CD14-positive monocyte (primary cell): Measurements from ENCODE around the gene PPCS. TPM values are rescaled to one million over a fixed set of nuclear protein-coding genes. Genes with fewer than 3 reads are reported as not detected.

Experiments used
- DNase-seq, 3 donors: peaks; one replicate each; pipeline ENCODE4 v3.0.0-alpha.2; 2011 to 2022
- H2AFZ ChIP-seq: 2 replicates; pipeline ENCODE4 v1.6.0; 2012; ENCODE audit warnings: mild to moderate bottlenecking, low read depth, low read length, inconsistent platforms; ENCODE audit not compliant: insufficient read depth, poor library complexity, severe bottlenecking
- H3K27ac ChIP-seq, 2 donors: 1 replicate in 1 of 2; 2 replicates in 1 of 2; pipeline ENCODE4 v1.5.1; 2012 to 2013; ENCODE audit warnings: low read length in 2 of 2, control low read depth in 1 of 2, inconsistent platforms in 1 of 2, low read depth in 1 of 2, mild to moderate bottlenecking in 1 of 2
- H3K27me3 ChIP-seq, 2 donors: one replicate each; pipeline versions ENCODE4 v1.6.0 to v1.6.1; 2011 to 2013; ENCODE audit warnings: low read length in 2 of 2; ENCODE audit not compliant: control insufficient read depth in 2 of 2, insufficient read depth in 2 of 2
- H3K36me3 ChIP-seq, 2 donors: replicated peaks in 1 of 2; 1 replicate in 1 of 2; 2 replicates in 1 of 2; pipeline versions ENCODE4 v1.5.1 to v1.6.1; 2012 to 2013; ENCODE audit warnings: low read length in 2 of 2, control low read depth in 1 of 2, inconsistent platforms in 1 of 2, mild to moderate bottlenecking in 1 of 2; ENCODE audit not compliant: insufficient read depth in 2 of 2, control insufficient read depth in 1 of 2
- H3K4me1 ChIP-seq, 2 donors: 1 replicate in 1 of 2; 2 replicates in 1 of 2; pipeline versions ENCODE4 v1.5.1 to v1.6.1; 2012 to 2013; ENCODE audit warnings: low read length in 2 of 2, control low read depth in 1 of 2, inconsistent platforms in 1 of 2, mild to moderate bottlenecking in 1 of 2, moderate library complexity in 1 of 2; ENCODE audit not compliant: insufficient read depth in 2 of 2, control insufficient read depth in 1 of 2
- H3K4me2 ChIP-seq: replicated peaks from 2 replicates; pipeline ENCODE3; 2012; ENCODE audit warnings: low read length, moderate library complexity, mild to moderate bottlenecking; ENCODE audit not compliant: poor library complexity, severe bottlenecking; ENCODE audit errors: extremely low read depth
- H3K4me3 ChIP-seq, 3 experiments: fragments of 200-600 bp in 1 of 3; sonication (generic) in 1 of 3; replicated peaks in 1 of 3; 1 replicate in 2 of 3; 2 replicates in 1 of 3; pipeline ENCODE4 v1.5.1; 2011 to 2013; ENCODE audit warnings: low read length in 3 of 3, mild to moderate bottlenecking in 3 of 3, control low read depth in 2 of 3, low read depth in 2 of 3, inconsistent platforms in 1 of 3, moderate library complexity in 1 of 3
- H3K79me2 ChIP-seq: 2 replicates; pipeline ENCODE4 v1.6.0; 2012; ENCODE audit warnings: mild to moderate bottlenecking, control low read depth, inconsistent platforms, low read length, moderate library complexity; ENCODE audit not compliant: insufficient read depth
- H3K9ac ChIP-seq: 2 replicates; pipeline ENCODE4 v1.6.0; 2017; ENCODE audit warnings: low read length, mild to moderate bottlenecking; ENCODE audit not compliant: insufficient read depth, poor library complexity, severe bottlenecking
- H3K9me3 ChIP-seq, 2 donors: replicated peaks in 1 of 2; 1 replicate in 1 of 2; 2 replicates in 1 of 2; pipeline versions ENCODE4 v1.5.1 to v1.6.1; 2012 to 2013; ENCODE audit warnings: low read length in 2 of 2, control low read depth in 1 of 2; ENCODE audit not compliant: control insufficient read depth in 1 of 2, insufficient read depth in 1 of 2
- H4K20me1 ChIP-seq: 2 replicates; pipeline ENCODE4 v1.6.0; 2012; ENCODE audit warnings: mild to moderate bottlenecking, low read length, control low read depth, moderate library complexity; ENCODE audit not compliant: insufficient read depth
- H3K27ac Mint-ChIP-seq, 7 donors: one replicate each; pipeline ENCODE4 v1.8.0; 2020; ENCODE audit warnings: mild to moderate bottlenecking in 7 of 7, mixed read lengths in 7 of 7, moderate library complexity in 6 of 7, inconsistent platforms in 2 of 7
- H3K27me3 Mint-ChIP-seq, 3 donors: one replicate each; pipeline ENCODE4 v1.8.0; 2021 to 2022; ENCODE audit warnings: low read depth in 3 of 3, mild to moderate bottlenecking in 3 of 3, mixed read lengths in 3 of 3, moderate library complexity in 3 of 3, inconsistent platforms in 1 of 3
- H3K36me3 Mint-ChIP-seq, 2 donors: one replicate each; pipeline ENCODE4 v1.8.0; 2020; ENCODE audit warnings: mixed read lengths in 2 of 2, inconsistent platforms in 1 of 2, mild to moderate bottlenecking in 1 of 2
- H3K4me1 Mint-ChIP-seq: one replicate; pipeline ENCODE4 v1.8.0; 2020; ENCODE audit warnings: mild to moderate bottlenecking, mixed read lengths
- H3K4me3 Mint-ChIP-seq, 2 donors: one replicate each; pipeline ENCODE4 v1.8.0; 2020; ENCODE audit warnings: mild to moderate bottlenecking in 2 of 2, mixed read lengths in 2 of 2, moderate library complexity in 1 of 2
- H3K9me3 Mint-ChIP-seq, 7 donors: one replicate each; pipeline ENCODE4 v1.8.0; 2020 to 2022; ENCODE audit warnings: mixed read lengths in 7 of 7, mild to moderate bottlenecking in 6 of 7, moderate library complexity in 6 of 7, inconsistent platforms in 2 of 7
- CTCF ChIP-seq: fragments of 200-600 bp; IDR thresholded peaks from one replicate; pipeline ENCODE4 v1.8.0; 2022; ENCODE audit warnings: antibody characterized with exemption, mild to moderate bottlenecking
- WGBS: methylation state at CpG from one replicate; pipeline ENCODE4 v1.1.5; 2013; ENCODE audit warnings: missing lambda C conversion rate; ENCODE audit not compliant: insufficient coverage; 5-methylcytosine and 5-hydroxymethylcytosine counted together
- intact Hi-C, 2 donors: fragments of 100-400 bp; cut with micrococcal nuclease; formaldehyde crosslinking; loops; one replicate each; pipeline versions ENCODE4 v1.15.0 to v1.15.1; 2023
- polyA plus RNA-seq, 3 donors: library from polyadenylated mRNA; depleted of rRNA in 1 of 3; unstranded in 2 of 3; stranded (reverse) in 1 of 3; fragments of 300-500 nt in 2 of 3; fragments of >200 nt in 1 of 3; fragmentation: Illumina TruSeq in 2 of 3; gene quantifications; 1 replicate in 2 of 3; 2 replicates in 1 of 3; pipeline ENCODE4 v1.2.3, GENCODE V29; 2012 to 2021

The PPCS gene
- polyA plus RNA-seq, 3 donors, result 43.2 to 182 (median 176) TPM

- Histone ChIP-seq H3K36me3 (no peaks in the 10 kb centered on the region), H3K4me3 (no peak overlapping the region), H3K27me3 (no peaks in the 10 kb centered on the region), H3K9me3 (no peaks in the 10 kb centered on the region), H3K79me2 (no peaks in the 10 kb centered on the region), H3K9ac (no peak overlapping the region), H3K4me2 (no peak overlapping the region), H3K4me1 (no peaks in the 10 kb centered on the region), H2AFZ (no peak overlapping the region), H3K27ac (no peak overlapping the region), H4K20me1 (no peaks in the 10 kb centered on the region)
- Mint-ChIP-seq H3K4me1 (no peaks in the 10 kb centered on the region), H3K36me3 (no peaks in the 10 kb centered on the region), H3K27ac (no peak overlapping the region), H3K27me3 (peaks cover 0 to 4% (median 3%) of the 10 kb centered on the region in 3 donors), H3K9me3 (peaks cover 0 to 4% (median 0%) of the 10 kb centered on the region in 7 donors), H3K4me3 (no peak overlapping the region)
- 94% methylated on average over 2 of the region's 3 CpGs for WGBS
- no peak for TF ChIP-seq CTCF
- no peak for DNase-seq
- intact Hi-C loops, result no loop called here
Observed at GRCh38 chr1:42423681-42424080, 32.7 kb upstream of the PPCS start.

DNA sequence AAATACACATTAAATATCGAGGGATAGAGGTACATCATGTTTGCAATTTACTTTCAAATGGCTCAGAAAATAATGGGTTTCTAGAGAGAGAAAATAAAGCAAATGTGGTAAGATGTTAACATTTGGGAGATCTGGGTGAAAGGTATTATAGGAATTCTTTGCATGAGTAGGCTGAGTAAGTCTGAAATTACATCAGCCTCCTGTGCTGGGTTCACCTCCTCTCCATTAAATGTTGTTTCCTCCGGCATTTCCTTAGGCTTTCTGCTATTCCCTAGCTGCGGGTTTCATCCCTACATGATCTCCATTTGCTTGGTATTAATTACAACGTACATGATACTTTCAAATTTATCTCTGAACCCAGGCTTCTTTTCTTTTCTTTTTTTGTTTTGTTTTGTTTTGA is 32.1 kb upstream of the PPCS start:
- Mint-ChIP-seq H3K4me3 (no peak overlapping the region), H3K9me3 (peaks cover 0 to 4% (median 0%) of the 10 kb centered on the region in 7 donors), H3K4me1 (no peaks in the 10 kb centered on the region), H3K27ac (no peak overlapping the region), H3K36me3 (no peaks in the 10 kb centered on the region), H3K27me3 (peaks cover 0 to 4% (median 3%) of the 10 kb centered on the region in 3 donors)
- Histone ChIP-seq H4K20me1 (no peaks in the 10 kb centered on the region), H3K9me3 (no peaks in the 10 kb centered on the region), H3K27ac (no peak overlapping the region), H3K36me3 (no peaks in the 10 kb centered on the region), H2AFZ (no peak overlapping the region), H3K79me2 (no peaks in the 10 kb centered on the region), H3K4me2 (no peak overlapping the region), H3K9ac (no peak overlapping the region), H3K27me3 (no peaks in the 10 kb centered on the region), H3K4me3 (no peak overlapping the region), H3K4me1 (no peaks in the 10 kb centered on the region)
- DNase-seq, result no peak
- 94% methylated on average over 2 of the region's 4 CpGs for WGBS
- intact Hi-C loops, result no loop called here
- no peak for TF ChIP-seq CTCF
